Occipital lobe (tissue), 2 donors: ENCODE measurements around the gene GLG1. TPM values are rescaled to one million over a fixed set of nuclear protein-coding genes. Genes with fewer than 3 reads are reported as not detected.
"Not testable (repeated sequence)": the region's sequence is repeated elsewhere in the genome, so short reads cannot be mapped to it uniquely, and the experiment has no call there.

ENCODE experiments used
- DNase-seq: peaks from one replicate; lab custom pipeline; 2025; lab: John Stamatoyannopoulos, UW
- total RNA-seq: library from RNA; depleted of rRNA; stranded (reverse); fragments of >200 nt; gene quantifications from one replicate; pipeline ENCODE4 v1.2.3, GENCODE V29; 2014

GLG1 gene
- 60.4 TPM for total RNA-seq

DNA sequence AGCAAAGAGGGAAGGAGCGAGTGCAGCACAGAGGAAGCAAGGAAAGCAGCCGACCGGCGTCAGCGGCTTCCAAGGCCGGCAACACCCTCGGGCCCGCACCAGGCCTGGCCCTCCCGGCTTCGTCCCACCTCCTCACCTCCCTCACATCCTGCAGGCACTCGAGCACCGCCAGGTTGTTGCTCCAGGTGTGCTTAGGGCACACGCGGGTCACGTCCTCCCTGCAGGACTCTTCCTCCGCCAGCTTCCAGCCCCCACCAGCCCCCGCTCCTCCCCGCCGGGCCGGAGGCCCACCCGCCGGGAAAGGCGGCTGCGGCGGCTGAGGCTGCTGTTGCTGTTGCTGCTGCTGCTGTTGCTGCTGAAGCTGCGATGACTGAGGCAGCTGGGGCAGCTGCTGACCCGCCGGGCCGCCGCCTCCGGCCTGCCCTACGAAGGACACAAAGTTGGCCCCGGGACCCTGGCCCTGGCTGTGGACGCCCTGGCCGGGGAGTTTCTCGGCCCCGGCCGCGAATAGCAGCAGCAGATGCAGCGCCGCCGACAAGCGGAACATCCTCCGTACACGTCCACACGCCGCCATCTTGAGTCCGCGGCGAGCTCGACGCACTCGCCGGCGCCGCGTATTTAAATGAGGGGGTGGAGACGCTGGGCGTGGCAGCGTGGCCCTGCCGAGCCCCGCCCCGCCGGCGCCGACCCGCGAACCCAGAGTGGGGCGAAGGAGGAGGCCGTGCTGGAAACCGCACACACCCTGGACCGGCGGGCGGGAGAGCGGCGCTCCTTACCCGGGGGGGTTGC is at the start of gene GLG1:
Gene GLG1 (minus strand): TSS at position 594 of the 789 bp plus-strand sequence. CDS start 20 bp downstream, at position 574.
- DNase-seq: peak; percentile 85

DNA sequence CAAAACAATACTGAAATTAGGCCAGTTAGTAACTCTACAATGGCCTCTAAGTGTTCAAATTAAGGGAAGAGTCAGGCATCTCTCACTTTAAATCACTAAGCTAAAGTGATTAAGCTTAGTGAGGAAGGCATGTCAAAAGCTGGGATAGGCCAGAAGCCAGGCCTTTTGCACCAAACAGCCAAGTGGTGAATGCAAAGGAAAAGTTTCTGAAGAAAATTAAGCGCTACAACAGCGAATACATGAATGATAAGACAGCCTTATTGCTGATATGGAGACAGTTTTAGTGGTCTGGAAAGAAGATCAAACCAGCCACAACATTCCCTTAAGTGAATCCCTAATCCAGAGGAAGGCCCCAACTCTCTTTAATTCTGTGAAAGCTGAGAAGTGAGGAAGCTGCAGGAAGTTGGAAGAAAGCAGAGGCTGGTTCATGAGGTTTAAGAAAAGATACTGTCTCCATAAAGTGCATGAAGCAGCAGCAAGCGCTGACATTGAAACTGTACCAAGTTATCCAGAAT is 47.7 kb upstream of the GLG1 start:
- no peak for DNase-seq

DNA sequence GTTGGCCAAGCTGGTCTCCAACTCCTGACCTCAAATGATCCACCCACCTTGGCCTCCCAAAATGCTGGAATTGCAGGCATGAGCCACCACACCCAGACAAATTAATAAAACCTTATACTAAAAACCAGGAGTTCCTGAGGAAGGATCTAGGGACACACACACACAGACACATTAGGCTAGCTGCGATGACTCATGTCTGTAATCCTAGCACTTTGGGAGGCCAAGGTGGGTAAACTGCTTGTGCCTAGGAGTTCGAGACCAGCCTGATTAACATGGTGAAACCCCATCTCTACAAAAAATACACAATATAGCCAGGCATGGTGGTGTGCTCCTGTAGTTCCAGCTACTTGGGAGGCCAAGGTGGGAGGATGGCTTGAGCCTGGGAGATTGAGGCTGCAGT is 46.0 kb upstream of the GLG1 start:
- DNase-seq: not testable (repeated sequence)

DNA sequence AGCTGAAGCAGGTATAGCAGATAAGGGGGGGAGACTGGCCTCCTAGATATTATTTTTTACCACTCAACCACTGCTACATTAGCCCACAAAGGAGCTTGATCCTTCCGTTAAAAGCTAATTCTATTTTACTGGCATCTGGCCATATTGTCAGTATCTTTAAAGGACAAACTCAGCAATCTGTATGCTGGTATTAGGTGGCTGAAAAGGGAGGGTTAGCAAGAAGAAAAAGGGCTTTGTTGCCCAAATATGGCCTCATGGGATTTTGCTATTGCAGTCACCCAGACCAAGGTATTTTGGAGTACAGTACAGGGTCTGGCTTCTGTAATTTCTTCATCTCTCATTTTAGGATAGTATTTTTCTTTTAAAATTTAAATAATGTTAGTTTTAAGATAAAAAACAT is 45.3 kb upstream of the GLG1 start:
- no peak for DNase-seq

DNA sequence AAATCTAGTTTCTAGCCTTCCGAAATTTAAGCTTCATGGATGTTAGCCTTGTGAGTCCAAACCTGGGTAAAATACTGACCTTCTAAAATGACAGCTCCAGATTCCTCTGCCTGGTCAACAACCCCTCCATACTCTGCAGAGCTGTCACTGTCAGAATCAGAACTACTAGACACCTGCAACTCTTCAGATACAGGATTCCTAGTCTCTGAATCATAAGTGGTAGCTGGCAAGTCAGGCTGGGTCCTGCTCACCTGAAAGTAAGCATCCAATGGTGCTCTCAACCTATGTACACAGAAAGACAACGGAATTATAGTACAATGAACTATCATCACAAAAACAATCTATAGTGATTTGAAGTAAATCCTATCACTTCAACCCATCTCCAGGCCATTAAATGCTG is 44.9 kb upstream of the GLG1 start:
- DNase-seq: no peak

DNA sequence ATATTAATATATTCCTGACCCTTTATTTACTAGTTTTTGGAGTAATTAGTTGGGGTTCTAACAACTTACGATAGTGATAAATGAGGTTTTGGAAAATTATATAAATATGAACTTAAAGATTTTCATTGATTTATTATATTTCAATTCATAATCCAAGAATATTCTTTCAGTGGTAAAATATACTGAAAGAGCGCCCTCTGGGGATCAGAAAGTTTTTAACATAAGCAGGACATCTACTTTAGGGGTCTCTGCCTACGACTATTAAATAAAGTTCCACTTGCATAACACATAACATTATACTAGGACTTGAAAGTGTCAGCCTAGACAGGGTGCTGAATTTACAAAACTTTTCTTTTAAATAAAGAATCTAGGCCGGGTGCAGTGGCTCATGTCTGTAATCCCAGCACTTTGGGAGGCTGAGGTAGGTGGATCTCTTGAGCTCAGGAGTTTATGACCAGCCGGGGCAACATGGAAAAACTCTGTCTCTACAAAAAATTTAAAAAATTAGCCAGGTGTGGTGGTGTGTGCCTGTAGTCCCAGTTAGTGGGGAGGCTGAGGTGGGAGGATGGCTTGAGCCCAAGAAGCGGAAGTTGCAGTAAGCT is 44.2 kb upstream of the GLG1 start:
- DNase-seq: no peak

DNA sequence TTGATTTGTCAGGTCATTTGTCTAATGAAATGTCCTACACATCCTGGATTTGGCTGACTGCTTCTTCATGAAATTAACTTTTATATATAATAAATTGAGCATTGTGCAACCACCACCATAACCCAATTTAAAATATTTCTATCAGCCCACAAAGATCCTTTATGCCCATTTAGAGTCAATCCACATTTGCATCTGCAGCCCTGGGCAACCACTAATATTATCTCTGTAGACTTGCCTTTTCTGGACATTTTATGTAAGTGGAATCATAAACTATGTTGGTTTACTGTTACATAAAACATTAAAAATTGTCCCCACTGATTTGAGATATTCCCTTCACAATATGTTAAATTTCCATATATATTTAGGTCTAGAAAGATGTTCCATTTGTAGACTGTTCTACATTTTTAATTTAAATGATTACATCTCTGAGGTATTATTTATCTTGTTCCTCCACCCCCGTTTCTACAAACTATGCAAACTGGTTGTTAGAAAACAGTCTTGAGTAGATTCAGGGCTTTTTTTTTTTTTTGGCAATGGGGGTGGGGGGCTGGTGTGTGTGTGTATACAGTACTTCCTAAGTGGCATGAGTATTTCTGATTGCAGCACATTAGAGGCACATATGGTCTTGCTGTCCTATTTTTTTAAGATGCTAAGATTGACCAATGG is 43.1 kb upstream of the GLG1 start:
- no peak for DNase-seq

DNA sequence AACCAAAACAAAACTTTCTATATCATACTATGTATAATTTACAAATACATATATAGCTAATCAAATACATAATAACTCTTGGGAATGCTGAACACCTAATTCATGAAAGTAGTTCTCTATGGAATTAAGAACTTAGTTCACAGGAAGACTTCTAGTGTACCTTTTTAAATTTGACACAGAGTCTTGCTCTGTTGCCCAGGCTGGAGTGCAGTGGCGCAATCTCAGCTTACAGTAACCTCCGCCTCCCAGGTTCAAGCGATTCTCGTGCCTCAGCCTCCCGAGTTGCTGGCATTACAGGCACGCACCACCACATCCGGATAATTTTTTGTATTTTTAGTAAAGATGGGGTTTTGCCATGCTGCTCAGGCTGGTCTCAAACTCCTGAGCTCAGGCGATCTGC is 35.1 kb upstream of the GLG1 start:
- no peak for DNase-seq

DNA sequence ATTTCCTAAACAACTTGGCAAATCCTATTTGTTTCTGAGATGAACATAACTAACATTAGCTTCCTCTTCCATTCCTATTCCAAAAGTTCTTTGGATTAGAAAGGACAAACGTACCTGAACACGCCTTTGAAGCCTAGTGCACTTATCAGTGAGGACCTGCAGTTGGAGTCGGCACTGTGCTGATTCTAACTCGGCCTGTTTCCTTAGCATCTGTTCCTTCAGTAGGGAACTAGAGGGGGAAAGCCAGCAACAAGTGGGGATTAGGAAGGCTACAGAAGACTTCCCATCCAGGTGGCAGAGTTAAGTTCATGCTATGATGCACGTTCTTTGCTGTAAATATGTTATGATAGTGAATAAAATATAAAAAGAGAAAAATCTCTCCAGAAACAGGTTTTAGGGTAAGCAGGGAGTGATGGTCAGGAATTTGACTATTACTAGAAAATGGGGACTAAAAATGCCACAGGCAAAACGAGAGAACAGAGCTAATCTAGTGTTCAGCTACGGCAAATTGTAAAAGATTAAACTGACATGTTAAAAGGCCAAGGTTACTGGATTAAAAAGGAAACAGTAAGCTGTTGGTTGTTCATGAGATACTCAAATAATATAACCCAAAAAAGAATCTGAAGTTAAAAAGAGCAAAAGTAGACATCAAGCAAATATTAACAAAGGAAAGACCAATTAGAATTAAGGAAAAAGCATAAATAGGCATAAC is 31.0 kb upstream of the GLG1 start:
- DNase-seq: no peak

DNA sequence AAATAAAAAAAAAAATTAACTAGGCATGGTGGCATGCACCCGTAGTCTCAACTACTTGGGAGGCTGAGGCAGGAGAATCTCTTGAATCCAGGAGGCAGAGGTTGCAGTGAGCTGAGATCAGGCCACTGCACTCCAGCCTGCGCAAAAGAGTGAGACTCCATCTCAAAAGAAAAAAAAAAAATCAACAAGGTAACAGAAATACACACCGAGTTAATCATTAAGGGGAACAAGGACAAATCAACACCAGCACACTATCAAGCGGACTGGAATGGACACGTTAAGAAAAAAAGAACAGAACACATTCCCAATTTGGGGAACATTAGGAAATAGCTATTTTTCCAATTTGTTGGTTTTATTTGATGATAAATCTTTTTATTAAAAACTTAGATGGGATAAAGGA is 28.4 kb upstream of the GLG1 start:
- no peak for DNase-seq

DNA sequence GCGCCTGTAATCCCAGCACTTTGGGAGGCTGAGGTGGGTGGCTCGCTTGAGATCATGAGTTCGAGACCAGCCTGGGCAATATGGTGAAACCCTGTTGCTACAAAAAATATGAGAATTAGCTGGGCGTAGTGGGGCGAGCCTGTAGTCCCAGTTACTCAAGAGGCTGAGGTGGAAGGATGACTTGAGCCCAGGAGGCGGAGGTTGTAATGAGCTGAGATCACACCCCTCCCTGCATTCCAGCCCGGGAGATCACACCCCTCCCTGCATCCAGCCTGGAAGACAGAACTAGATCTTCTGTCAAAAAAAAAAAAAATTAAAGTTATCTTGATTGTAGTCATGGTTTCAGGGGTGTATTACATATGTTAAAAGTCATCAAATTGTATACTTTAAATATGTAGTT is 26.8 kb upstream of the GLG1 start:
- DNase-seq: no peak

DNA sequence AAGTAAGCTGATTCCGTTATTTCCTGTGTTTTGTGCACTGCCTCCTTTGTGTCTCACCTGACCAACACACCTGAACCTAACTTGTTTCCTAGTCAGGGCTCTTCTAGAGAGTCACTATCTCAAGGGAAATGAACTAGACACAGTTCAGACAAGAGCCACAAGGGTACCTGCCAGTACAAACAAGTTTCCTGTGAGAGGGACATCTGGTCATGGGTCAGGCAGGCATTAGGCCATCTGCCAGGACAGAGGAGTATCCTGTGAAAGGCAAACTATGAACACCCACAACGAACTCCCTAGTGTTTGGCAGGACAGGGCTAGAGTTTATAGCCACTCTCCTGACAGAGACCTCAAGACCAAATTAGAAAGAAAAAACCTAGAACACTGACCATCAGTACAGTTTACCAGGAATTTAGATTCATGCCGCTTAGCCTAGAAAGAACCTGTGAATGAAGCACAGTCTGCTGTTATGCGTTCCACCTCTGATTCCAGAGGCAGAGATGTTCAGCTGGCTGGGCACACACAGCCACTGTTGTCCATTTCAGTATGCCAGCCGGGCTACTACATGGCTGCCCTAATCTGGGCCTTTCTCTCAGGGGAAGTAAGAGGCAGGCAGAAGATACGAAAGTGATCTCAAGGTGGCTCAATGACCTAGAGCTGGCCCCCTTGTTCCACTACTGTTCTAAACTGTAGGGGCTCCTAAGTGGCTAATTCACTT is 20.7 kb upstream of the GLG1 start:
- no peak for DNase-seq

DNA sequence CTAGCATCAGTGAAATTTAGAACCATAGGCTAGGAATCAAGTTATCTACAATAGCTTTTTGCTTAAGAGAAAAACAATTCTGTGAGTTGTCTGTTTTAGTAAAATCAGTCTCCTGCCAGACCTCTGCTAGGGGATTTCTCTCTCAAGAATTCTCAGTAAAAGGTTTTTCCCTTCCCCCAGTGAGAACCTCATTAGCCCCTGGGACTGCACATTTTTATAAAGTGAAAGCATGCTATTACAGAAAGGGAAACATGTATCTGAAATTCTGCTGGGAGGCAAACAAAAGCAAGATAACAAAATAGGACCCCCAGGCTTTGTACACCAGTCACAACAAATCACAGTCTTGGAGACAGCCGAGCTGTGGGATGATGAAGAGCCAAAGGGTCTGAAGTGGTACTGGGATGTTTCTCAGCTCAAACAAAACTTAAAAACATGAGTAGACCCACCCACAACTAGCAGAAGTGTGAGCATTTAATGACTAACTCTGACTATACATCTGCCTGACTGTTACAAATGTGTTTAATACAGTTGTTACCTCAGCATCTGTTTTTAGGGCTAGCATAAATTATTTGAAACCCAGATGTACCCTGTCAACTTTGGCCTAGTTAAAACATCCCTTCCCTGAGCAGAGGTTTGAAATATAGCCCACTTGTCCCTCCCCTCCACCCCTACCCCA is 20.0 kb upstream of the GLG1 start:
- no peak for DNase-seq

DNA sequence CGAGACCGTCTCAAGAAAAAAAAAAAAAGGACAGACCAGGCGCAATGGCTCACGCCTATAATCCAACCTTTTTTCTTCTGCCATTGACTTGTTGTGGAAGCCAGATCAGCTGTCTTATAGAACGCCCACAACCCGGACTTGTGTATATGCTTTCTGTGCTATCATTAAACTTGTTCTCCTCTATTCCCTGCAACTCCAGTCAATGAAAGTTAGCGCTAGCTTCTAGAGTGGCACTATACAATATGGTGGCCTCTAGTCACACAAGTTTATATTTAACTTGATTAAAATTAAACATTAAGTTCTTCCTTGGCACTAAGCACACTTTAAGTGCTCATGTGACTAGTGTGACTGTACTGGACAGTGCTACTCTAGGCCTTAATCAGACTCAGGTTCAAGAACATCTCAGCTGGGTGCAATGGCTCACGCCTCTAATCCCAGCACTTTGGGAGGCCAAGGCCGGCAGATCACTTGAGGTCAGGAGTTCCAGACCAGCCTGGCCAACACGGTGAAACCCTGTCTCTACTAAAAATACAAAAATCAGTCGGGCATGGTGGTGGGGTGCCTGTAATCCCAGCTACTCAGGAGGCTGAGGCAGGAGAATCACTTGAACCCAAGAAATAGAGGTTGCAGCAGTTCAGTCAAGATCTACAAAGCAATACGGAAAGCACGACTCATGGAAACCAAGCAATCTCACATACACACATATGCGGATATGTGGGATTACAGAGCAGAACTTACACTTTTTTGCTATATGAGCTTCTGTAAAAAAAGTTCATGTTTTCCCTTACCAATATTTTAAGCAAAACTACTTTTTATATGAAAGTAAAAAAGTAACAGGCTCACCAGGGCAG is 18.8 kb upstream of the GLG1 start:
- no peak for DNase-seq

DNA sequence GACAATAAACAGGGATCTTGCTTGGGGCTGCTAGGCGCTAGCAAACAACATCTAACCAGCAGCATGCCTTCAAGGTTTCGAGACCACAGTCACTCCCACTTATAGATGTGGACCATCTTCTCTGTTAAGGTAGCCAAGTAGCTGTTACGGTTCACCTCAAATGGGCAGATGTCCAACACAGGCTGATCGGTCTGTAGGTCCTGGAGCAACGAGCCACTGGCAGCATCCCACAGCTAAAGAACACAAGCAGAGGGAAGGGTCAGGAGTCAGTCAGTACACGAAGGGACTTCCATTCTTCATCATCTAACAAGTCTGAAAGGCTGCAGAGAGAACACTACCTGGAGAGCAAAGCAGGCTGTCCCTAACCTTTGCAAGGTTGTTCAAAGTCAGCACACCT is 16.9 kb upstream of the GLG1 start:
- no peak for DNase-seq

DNA sequence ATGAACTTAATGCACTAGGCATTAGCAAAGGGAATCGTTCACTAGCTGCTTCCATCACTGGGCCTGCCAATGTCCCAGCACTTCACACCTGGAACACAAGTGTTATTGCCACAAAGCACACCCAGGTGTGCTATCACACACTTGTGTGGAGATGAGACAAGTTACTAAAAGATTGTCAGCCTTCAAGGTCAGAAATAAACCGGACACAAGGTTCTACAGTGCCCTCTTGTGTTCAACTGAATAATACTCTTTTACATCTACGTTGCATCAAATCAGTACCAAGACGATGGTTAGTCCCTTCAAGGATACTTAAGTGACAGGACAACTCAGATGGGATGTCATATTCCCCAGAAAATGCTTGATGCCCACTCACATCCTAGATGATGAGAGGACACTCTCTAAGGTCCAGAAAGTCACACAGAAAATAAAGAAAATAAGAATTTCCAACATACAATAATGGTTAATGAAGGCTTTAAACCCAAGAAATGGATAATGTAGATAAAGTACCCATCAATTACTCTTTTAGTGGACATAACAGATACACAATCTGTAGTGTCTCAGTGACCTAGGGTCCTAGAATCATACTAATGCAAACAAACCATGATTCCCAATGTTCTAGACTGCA is 16.4 kb upstream of the GLG1 start:
- no peak for DNase-seq

DNA sequence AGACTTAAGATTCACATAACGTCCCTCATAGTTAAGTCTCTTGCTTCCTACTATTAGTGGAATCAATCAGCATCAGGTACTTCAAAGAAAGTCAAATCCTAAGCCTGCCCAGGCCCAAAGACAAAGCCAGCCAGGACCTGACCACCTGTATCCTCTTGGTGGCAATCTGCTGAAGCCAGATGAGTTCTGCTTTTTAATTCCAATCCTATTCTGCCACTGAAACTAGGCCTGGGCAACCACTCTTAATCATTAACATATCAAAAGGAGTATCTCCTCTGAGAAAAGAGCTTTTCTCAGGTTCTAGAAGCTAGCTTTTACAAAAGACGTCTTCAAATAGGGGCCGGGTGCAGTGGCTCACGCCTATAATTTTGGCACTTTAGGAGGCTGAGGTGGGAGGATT is 15.1 kb upstream of the GLG1 start:
- no peak for DNase-seq

DNA sequence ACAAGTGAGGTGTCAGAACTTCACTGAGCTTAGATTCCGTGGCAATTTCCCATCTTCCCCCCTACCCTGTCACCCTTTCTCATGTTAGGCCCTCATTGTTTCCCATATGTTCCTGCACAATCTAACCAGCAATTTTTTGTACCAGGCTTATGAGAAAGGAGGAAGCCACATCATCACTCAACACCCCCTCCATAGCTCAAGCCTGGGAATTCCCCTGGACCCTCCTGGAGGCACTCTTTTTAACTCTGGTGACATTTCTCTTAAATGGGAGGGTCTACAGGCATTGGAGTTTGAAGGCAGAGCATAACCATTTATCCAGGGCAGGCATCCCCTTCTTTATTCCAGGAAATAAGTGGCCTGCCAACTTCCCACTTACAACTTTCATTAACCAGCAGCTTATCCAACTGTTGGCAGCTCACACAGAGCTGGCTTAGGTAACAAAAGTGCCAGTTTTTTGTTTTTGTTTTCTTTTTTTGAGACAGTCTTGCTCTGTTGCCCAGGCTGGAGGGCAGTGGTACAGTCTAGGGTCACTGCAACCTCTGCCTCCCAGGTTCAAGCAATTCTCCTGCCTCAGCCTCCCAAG is 10.4 kb upstream of the GLG1 start:
- DNase-seq: no peak

DNA sequence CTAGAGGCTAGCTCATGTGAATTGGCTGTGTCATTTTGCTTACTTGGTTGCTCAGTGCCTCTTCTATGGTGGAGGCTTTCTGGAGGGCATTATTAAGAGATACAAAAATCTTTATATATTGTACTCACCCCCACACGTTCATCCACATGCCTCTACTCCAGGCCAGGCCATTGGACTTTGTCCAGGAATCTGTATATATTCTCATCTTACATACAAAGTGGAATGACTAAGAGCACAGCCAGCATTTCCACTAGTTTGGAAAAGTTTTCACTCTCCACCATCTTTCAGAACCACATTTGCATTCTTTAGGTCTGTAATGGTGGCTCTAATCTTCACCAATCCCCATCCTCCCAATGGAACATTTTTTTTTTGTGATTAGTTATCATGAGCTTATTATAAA is 4.8 kb upstream of the GLG1 start:
- DNase-seq: no peak
